ENCODE measurements around the gene ANGPTL2.

- no peak for TF ChIP-seq POLR2A (IDR thresholded peaks at IDR 0.05)
- TF ChIP-seq, protein P1, sequence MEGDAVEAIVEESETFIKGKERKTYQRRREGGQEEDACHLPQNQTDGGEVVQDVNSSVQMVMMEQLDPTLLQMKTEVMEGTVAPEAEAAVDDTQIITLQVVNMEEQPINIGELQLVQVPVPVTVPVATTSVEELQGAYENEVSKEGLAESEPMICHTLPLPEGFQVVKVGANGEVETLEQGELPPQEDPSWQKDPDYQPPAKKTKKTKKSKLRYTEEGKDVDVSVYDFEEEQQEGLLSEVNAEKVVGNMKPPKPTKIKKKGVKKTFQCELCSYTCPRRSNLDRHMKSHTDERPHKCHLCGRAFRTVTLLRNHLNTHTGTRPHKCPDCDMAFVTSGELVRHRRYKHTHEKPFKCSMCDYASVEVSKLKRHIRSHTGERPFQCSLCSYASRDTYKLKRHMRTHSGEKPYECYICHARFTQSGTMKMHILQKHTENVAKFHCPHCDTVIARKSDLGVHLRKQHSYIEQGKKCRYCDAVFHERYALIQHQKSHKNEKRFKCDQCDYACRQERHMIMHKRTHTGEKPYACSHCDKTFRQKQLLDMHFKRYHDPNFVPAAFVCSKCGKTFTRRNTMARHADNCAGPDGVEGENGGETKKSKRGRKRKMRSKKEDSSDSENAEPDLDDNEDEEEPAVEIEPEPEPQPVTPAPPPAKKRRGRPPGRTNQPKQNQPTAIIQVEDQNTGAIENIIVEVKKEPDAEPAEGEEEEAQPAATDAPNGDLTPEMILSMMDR (IDR thresholded peaks at IDR 0.05): no peak
These were observed 41.0 kb upstream of the ANGPTL2 start for GRCh38 chr9:127163409-127163808.
